TTC549 (cell line): Measurements from ENCODE around the gene ZNF775.

Experiments used
- FAIRE-seq: peaks from 2 replicates; lab custom pipeline; 2012; peaks lifted over from hg19 to GRCh38; lab: Jason Lieb, UNC

ZNF775 gene

GRCh38 chr7:150402671-150403321 is 23.7 kb downstream of the ZNF775 start:
- no peak for FAIRE-seq

DNA sequence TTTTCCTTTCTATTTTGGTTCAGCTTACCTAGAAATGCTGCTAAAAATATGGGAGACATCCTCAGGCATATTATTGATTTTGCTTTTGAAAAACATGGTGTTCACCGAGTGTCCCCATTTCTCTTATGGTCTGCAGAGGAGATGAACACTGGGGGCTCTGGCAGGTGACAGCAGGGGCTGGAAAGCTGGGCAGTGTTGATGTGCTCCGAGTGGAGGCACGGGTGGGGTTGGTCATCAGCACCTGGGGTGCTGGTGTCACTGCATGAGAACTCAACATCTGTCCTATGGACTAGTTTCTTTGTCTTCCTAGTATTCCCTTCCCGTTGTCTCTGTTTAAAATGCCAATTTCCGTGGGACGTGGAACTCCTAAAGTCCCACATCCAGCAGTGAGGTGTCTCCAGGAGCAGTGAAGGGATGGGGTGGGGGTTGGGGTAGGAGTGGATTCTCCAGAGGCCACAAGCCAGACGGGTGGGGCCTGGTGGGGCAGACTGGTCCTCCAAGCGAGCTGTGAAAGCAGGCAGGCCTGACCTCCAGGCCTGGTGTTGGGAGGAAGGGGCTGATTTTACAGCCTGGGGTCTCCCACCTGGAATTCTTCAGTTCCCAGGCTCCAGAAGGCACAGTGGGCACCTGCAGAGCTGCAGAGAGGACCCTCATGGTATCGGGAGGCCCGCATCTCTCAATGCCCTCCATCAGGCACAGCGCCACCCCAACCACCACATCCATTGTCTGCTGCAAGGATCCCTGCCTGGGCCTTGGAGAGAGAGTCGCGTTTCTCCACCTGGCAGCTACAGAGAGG is 24.4 kb downstream of the ZNF775 start:
- no peak for FAIRE-seq

DNA sequence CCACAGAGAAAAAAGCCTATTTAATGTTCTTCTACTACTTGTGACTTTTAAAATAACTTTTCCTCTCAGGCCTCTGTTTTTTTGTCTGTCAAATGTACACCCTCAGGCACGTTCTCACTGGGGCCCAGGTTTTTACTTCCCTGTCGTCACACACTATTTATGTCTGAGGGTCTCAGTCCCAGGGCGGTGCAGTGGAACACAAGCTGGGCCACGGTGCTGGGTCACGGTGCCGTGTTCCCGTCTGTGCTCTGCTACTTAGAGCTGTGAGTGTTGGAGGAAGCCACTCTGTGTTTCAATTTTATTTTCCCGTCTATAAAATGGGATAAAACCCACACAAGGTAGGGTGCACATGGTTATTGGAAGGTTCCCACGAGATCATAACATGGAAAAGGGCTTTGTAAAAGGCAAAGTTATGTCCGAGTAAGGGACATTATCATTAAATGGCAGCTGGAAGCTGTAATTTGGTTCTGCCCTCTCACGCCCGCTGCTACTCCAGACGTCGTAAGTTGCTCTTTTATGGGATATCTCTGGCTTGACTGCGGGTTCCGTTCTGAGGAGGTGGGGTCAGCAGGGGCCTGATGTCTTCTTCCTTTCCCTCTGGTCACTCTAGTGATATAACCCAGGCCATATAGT is 25.2 kb downstream of the ZNF775 start:
- no peak for FAIRE-seq

GRCh38 chr7:150404805-150405583 is 25.9 kb downstream of the ZNF775 start:
- FAIRE-seq: no peak

DNA sequence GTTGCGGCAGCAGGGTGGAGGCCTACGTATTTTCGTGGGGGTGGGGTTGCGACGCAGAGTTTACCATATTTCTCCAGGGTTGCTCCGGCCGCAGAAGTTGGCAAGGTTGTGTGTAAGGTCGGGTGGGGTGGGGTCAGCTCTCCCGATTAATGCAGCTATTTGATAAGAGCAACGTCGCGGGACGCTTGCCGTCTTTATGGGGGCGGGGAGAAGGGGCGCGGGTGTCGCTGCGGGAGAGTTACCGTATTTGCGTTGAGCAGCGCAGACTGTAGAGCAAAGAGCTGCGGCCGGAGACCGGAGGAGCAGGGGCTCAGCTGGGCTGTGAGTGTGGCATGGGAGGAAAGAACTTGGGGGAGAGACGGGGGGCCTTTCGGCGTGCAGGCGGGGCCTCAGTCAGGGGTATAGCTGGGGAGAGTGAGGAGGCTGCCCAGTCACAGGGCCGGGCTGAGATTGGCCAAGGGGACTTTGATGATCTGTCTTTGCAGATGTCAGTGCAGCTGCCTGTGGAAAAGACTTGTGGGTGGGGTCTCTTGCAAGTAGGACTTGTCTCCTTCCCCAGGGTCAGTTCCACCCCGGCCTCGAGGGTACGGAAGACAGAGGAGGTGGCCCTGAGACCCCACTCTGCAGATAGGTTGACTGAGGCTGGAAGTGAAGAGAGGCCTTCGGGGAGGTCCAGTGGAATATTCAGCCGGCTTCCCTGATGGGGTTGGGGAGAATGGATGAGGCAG is 26.6 kb downstream of the ZNF775 start:
- no peak for FAIRE-seq

GRCh38 chr7:150406312-150406566 is 27.1 kb downstream of the ZNF775 start:
- FAIRE-seq: no peak

DNA sequence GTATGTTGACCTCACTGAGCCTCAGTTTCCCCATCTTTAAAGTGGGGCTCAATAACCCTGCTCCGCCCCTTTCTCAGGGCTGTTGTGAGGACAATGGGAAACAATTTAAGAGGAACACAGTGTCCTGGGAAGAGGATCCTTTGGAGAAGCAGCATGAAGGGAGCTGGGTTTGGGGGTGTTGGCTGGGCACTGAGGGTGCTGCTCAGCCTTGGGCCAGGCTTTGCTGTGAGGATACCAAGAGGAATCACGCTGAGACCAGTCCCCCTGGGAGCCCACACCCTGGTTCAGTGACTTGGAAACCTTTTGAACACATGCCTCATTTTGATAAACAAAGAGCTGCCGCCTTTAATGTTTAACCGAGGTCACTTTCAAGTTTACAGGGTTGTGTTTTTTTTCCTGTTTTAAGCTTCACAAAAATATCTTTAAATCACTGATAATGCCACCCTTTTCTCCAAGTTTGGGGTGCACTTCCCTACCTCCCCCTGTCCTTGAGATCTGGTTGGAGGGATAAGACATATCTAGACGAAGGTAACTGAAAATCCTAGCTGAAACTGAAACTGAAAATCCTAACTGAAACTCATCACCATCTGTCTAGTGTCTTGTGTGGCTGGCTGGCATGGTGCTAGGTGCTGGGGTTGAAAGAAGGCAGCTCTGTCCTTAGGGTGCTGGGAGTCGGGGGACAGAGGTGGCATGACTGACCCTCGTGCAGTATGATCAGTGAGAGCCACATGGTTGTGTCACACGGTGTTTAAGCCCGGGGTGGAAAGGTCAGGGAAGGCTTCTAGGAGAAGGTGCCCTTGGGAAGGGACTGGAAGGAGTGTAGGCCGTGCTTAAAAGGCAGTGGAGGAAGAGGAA is 27.7 kb downstream of the ZNF775 start:
- no peak for FAIRE-seq

DNA sequence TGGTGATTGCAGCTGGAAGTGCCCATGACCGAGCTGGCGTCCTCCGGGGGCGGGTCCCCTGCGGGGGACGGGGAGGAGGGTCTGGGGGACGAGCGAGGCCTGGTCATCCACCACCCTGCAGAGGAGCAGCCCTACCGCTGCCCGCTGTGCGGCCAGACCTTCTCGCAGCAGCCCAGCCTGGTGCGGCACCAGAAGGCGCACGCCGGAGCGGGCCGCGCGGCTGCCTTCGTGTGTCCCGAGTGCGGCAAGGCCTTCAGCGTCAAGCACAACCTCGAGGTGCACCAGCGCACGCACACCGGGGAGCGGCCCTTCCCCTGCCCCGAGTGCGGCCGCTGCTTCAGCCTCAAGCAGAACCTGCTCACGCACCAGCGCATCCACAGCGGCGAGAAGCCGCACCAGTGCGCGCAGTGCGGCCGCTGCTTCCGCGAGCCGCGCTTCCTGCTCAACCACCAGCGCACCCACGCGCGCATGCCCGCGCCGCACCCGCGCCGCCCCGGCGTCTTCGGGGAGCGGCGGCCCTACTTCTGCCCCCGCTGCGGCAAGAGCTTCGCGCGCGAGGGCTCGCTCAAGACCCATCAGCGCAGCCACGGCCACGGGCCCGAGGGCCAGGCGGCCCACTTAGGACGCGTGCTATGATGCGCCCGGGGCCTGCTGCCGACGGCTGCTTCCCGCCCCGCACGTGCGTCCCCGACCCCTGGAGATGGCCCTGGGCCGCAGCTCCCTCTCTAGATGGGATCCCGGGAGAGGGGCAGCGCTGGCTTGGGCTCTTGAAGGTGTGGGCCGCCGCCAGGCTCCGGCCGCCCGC is 28.7 kb downstream of the ZNF775 start:
- no peak for FAIRE-seq

DNA sequence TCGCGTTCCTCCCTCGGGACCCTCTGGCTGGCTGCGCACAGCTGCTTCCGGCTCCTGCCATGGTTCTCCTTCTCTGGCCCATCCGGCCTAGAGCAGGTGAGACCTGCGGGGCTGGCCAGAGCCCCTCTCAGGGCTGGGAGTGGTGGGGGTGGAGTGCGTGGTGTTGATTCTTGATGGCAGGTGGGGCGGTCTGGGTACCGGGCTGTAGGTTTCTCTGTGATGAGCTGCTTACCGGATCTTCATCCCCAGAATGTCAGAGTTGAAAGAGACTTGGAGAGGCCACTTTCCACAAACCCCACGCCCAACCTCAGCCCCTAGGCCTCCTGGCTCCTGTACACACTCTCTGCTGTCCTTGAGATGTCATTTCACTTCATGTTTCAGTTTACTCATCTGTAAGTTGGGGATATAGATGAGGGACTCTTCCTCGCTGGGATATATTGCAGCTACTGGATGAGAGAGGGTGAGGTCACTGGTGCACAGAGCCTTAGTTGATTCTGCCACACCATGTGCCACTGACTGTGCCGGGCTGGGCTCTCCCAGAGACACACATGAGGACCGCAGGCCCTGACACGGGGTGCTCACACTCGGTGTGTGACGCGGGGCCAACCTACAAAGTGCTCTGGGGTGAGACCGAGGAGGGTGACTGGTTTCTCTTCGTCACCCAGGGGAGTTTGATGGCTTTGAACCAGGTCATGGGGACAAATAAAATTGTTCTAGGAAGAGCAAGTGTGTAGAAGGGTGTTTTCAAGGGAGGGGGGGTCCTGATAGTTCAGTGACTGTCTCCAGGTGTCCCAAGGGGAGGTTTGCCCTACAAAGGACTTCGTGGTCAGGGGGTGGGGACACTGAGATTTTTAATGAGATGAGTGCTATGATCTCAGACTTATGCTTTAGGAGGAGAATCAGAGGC is 29.5 kb downstream of the ZNF775 start:
- no peak for FAIRE-seq

DNA sequence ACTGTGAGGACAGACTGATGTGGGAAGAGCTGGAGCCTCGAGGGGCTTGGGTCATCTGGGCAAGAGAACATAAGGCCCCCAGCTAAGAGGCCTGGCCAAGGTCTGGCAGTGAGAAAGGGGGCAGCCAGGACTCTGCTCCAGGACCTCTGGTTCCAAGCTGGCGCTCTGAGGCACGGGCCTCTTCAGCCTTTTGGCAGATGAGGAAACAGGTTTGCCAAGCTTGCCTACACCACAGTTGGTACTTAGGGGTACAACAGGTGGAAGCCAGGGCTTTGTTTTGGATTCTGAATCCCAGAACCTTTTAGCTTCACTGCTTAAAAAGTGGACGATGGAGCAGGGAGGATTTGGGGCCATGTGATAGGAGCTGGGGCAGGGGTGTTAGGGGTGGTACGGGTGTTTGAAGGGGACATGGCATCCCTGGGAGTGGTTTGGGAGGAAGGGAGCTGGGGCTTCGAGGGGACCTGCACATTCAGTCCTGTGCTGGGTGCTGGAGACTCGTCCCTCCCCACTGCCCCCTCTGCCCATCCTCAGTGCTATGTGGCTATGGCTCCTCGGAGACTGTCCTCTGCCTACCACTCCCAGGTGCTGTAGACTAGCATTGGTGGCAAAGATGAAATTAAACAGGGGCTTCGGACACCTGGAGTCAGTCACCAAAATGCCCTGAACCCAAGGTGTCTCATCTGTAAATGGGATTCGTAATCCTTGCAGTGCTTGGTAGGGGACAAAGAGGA is 30.3 kb downstream of the ZNF775 start:
- FAIRE-seq: no peak

DNA sequence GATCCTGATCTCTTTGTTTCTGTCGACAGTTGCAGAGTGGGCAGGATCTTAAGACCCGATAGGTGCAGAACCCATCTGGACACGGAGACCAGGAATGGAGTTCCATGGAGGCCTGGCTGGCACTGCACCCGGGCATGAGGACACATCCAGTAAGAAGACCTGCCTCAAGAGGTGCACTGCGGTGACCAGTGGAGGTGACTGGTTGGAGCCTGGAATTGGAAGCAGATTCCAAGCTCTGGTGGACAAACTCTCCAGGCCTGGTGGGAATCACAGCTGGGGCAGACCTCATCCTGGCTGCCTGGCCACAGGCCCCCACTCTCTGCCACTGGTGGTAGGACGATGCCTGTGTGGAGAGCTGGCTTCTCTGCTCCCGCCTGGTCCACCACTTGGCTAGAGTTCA is 31.0 kb downstream of the ZNF775 start:
- FAIRE-seq: no peak

- no peak for FAIRE-seq
Observed at GRCh38 chr7:150410680-150411346, 31.7 kb downstream of the ZNF775 start.

GRCh38 chr7:150411606-150412005 is 32.5 kb downstream of the ZNF775 start:
- no peak for FAIRE-seq

DNA sequence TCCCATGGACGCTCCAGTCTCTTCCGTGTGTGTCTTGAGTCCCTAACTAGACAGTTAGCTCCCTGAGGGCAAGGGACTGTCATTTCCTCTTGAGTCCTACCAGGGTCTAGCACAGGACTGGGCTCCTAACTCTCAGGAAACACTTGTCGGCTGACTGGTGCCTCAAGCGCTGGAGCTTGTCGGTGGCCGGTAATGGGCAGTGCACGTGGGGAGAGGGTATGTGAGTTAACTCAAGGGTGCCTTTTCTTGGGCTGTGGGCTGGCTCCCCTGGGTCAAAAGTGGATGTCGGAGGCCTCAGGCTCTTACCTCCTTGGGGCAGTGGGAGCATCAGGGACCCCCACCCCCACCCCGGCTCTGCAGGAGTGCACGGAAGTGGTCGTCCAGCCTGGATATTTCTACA is 32.9 kb downstream of the ZNF775 start:
- FAIRE-seq: no peak

DNA sequence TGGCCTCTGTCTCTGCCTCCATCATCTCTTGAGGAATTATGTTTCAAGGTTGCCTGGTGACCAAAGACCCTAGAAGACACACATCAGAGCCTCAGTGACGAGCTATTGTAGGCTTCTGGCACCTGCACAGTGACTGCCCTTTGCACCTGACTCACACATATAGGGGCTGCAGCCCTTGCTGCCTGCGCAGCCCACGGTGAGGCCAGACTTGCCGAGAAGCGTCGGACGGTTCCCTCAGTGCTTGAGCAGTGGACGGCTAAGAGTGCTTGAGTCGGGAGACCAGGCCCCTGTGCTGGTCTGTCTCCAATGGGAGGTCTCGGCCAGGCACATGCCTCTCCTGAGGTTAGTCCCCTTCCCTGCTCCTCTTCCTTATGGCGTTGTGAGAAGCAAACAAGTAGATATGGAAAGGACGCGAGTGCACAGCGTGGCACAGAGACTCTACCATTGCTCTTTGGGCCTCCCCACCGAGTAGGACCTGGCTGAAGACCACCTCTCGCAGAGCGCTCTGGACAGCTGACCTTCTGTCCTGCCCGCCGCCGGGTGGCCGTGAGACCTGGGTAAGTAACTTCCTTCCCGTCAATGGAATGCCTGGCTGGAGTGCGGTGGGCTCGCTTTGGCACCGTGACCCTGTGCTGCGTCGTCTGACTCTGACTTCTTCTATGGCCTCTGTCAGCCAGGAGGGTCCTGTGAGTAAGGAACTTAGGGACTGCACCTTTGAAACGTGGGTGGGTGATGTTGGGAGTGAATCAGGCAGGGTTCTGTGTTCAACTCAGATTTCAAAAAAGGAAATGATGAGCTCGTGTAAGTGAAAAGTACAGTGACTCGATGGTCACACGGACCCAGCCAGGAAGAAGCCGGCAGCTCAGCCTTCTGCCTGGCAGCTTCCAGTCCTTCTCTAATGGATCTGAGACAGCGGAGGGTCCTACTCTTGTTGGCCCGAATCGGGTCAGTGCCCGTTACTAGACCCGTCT is 33.7 kb downstream of the ZNF775 start:
- no peak for FAIRE-seq

DNA sequence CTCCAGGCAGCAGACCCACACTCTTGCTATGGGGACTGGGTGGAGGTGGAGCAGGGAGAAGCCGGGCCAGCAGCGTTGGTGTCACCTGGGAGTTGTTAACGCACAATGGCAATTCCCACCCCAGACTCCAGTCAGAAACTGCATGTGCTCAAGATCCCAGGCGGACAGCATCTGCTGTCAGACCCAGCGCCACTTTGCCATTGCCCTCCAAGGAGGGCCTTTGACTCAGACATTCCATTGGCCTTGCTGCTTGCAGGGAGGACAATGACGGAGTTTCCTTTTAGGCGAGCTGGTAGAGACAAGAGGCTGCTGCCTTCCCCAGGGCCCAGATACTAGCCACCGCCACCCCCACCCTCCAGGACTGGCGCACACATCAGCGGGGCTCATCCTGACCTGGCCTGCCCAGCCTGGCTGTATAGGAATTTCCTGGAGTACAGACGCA is 34.5 kb downstream of the ZNF775 start:
- FAIRE-seq: no peak
